Activated gamma-delta T cell treated with anti-CD3 and anti-CD28 coated beads, Interleukin-2, amount 50 U/mL, for 16 hours (primary cell): ENCODE data around the gene ZNF619.
A peak's percentile ranks its signal among the peaks of the same experiment; 100 is the strongest.

Experiments
- DNase-seq: peaks from one replicate; pipeline ENCODE4 v3.0.0-alpha.2; 2020; ENCODE audit warnings: low read depth

ZNF619 gene

DNA sequence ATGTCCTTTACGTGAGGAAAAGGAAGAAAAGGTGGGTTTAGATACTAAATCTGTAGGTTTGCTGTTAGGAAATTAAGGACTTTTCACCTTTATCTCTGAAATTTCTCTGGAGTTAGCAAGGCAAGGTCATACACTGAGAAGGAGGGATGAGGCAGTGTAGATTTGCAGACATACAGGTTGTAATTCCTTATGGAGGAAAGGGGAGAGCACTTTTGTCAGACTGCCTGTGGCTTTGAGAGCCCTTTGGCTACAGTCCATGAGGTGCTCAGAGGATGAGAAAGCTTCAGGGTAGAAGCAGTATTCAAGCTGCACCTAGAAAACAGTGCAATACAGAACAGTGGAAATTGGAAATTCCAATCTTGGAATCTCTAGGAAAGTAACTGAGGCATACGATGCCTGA is 11.5 kb upstream of the ZNF619 start:
- DNase-seq: no peak

DNA sequence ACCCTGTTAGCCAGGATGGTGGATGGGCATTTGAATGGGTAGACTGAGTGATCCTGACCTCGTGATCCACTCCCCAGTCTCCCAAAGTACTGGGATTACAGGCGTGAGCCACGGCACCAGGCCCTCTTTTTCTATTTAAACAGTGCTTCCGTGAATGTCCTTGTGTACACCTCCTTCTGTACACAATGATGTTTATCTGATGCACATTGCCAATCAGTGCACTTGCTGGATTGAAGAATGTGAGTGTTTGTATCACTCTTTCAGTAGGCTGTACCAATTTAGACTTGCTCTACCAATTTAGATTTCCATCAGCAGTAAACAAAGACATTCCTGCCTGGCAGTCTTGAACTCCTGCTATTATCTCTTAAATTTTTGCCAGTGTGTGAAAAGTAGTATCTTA is 8.9 kb upstream of the ZNF619 start:
- DNase-seq: no peak

GRCh38 chr3:40470701-40471100 is 6.2 kb upstream of the ZNF619 start:
- no peak for DNase-seq

DNA sequence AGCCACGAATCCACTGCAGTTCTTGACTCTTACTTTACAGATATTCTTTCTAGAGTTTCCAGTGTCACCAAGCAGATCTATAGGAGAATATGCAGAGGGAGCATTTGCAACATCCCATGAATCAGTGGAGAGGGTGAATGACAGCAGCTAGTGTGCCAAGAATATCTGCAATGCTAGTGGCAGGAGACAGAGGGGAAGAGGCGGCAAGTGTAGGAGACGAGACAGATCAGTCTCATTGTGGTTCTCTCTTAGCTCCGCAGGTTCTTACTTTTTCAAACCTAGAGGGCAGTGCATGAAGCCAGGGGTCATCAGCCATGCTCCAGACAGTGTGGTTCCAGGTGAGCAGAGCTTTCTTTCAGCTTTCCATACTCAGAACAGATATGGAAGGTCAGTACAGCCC is 744 bp downstream of the ZNF619 start:
- no peak for DNase-seq

DNA sequence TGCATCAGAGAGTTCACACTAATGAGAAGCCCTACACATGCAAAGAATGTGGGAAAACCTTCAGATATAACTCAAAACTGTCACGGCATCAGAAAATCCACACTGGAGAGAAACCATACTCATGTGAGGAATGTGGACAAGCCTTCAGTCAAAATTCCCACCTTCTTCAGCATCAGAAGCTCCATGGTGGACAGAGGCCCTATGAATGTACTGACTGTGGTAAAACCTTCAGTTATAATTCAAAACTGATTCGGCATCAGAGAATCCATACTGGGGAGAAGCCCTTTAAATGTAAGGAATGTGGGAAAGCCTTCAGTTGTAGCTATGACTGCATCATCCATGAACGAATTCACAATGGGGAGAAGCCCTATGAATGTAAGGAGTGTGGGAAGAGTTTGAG is 10.2 kb downstream of the ZNF619 start:
- DNase-seq: no peak

DNA sequence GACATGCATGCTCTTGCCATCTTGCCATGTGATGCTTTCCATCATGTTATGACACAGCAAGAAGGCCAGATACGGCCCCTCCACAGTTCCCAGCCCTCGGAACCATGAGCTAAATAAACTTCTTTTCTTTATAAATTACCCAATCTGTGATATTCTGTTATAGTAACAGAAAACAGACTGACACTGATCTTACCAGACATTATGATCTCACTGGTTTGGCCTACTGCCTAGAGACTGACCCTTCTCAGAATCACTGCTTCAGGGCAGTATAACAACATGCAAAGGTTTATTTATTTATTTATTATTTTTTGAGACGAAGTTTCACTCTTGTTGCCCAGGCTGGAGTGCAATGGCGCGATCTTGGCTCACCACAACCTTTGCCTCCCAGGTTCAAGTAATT is 14.0 kb downstream of the ZNF619 start:
- no peak for DNase-seq

GRCh38 chr3:40494698-40495097 is 17.8 kb downstream of the ZNF619 start:
- no peak for DNase-seq

DNA sequence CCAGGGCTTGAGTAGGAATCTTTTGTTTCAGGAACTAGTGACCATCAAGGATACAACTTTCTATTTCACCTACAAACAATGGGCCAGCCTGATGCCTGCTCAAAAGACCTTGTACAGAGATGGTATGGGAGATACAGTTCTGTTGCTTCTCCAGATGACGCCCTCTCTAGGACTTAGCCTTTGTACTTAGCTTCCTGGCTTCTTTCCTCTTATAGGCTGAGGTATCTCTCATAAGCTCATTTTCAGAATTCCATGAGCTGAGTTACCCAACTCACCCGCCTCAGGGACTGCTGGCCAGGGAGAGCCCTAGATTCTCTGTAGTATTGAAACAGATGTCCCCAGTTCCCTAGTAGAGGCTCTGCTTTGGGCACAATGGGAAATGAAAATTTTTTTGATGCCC is 20.4 kb downstream of the ZNF619 start:
- DNase-seq: no peak

DNA sequence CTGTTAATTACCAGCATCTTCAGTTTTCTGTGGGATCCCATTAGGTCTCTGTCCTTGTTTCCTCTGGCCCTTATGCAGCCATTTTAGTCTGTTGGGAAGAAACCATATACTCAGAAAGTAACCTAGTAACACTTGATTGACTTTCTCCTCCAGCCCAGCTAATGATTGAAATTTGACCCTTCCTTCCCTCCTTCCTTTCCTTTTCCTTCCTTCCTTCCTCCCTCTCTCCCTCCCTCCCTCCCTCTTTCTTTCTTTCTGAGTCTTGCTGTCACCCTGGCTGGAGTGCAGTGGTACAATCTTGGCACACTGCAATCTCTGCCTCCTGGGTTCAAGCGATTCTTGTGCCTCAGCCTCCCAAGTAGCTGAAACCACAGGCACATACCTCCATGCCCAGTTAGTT is 23.0 kb downstream of the ZNF619 start:
- DNase-seq: no peak

DNA sequence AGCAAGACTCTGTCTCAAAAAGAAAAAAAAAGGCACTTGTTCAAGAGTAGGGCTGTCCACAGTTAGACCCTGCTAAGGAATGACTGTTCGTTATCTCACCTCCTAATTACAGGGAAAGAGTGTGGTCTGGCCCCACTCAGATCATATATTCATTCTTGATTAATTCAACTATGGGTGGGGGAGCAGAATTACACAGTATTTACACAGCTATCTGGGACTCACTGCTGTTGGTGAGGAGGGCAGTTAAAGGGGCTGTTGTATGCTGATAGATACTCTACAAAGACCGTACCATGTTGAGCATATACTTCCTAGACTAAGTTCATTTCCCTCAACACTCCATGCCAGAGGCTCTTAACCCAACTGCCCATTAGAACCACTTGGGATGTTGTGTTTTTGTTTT is 25.1 kb downstream of the ZNF619 start:
- DNase-seq: no peak

- no peak for DNase-seq
Measured at GRCh38 chr3:40504636-40505430, 27.9 kb downstream of the ZNF619 start.

GRCh38 chr3:40505599-40506462 is 28.9 kb downstream of the ZNF619 start, which contains the start of gene ZNF620:
TSS of gene ZNF620 (plus strand) at chr3:40506039. CDS start at chr3:40506353, 314 bp downstream.
- peak; percentile 14 for DNase-seq

DNA sequence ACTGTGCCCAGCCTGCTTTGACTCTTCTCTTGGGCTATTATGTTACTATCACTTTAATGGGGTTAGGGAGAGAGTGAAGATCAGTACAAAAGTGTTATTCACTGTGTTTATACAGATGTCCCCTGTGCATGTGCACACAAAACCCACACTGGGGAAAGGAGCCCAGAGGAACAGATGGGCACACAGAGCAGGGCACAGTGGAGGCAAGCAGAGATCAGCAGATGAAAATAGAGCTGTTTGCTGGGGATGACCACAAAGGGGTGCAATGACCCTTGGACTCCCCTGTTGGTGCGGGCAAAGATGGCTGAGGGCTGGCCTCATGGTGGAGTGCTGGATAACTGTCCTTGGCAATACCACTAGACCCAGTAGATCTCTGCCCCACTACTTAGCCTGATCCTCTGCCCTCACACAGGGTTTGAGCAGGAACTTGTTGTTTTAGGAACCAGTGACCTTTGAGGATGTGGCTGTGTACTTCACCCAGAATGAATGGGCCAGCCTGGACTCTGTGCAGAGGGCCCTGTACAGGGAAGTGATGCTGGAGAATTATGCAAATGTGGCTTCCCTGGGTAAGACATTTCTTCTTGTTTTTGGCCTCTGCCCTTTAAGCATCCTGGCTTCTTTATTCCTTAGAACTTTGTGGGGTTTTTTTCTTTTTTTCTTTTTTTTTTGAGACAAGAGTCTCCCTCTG is 34.3 kb downstream of the ZNF619 start:
- DNase-seq: no peak

- no peak for DNase-seq
Measured at GRCh38 chr3:40516201-40516600, 39.3 kb downstream of the ZNF619 start.

DNA sequence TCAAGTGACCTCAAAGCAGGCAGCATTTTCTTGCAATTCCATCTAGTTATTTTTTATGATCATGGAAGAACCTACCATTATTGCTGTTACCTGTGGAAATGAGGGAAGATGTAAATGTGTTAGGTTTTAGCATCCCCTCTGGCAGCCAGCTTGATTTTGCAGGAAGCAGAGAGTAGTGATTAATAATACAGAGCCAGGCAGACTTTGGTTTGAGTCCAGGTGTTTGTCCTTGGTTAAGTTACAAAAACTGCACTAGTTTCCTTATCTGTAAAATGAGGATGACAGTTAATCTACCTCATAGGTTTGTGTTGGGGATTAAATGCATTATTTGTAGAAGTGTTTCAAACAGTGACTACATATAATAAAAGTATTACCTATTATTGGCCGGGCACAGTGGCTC is 41.1 kb downstream of the ZNF619 start:
- no peak for DNase-seq

GRCh38 chr3:40518848-40519247 is 41.9 kb downstream of the ZNF619 start:
- no peak for DNase-seq

DNA sequence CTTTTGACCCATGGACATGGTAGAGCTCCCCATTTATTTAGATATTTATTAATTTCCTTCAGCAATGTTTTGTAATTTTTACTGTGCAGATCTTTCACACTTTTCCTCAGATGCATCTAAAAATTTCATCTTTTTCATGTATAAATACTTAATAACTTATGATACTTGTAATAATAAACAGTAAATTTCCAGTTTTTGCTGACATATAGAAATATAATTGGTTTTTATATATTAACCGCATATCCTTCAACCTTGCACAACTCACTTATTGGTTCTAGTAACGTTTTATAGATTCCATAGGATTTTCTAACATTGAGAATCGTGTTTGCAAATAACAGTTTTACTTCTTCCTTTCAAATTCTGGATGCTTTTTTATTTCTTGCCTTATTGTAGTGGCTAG is 44.3 kb downstream of the ZNF619 start:
- DNase-seq: no peak

- DNase-seq: no peak
Measured at GRCh38 chr3:40523781-40524180, 46.9 kb downstream of the ZNF619 start.

DNA sequence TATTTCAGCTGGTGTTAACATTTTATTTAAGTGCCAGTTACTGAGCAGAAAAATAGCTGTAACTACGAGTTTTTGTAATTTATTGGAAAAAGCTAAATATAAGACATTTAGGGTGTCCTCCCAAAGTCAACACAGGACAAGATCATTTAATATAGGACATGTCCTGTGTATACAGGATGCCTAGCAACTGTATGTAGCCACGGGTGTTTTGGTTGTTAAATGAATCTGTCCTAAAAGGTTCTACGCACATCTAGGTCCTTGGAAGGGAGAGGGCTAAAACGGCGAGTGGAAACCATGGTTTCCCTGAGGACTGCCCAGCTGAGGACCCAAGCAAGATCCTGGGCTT is 47.3 kb downstream of the ZNF619 start:
- DNase-seq: no peak

DNA sequence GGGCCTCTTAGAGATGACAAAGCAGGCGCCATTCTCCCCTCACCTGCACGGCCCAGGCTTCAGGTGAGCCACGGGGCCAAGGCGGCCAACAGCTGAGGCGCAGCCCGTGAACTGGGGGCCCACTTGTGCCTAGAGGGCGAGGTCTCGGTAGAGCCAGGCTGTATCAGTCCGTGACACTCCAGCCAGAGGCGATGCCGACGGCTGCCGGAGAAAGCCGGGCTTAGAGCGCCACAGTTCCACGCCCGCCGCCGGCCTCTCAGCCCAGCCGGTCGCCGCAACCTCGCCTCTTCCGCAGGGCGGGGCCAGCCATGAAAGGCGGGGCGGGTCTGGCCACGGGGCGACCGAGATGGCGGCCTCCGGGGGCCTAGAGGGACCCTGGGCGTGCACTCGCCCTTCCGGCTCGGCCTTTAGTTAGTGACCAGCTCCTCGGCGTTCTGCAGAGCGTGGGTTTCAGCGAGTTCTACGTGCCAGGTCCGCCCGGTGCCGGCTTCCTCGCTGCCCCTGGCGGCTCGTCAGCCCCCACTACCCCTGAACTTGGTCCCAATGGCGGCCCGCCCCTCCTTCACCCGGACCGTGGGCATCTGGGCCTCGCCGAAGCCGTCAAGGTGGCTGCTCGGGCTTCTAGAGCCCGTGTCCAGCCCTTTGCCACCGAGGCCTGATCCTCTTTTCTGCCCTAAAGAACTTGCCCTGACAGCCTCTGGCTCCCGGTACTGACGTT is 47.8 kb downstream of the ZNF619 start, which contains the start of gene ZNF621:
ZNF621 (plus strand) TSS at position 393 of the 718 bp plus-strand sequence. CDS start 881 bp downstream, outside the sequence.
- DNase-seq: peak; percentile 77

DNA sequence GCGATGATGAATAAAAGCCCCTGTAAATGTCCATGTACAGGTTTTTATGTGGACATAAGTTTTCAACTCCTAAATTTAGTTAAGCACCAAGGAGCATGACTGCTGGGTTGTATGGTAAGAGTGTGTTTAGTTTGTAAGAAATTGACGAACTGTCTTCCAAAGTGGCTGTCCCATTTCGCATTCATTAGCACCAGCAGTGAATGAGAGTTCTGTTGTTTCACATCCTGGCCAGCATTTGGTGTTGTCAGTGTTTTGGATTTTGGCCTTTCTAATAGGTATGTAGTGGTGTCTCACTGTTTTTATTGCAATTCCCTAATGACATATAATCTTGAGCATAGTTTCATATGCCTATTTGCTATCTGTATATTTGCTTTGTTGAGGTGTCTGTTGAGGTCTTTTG is 51.5 kb downstream of the ZNF619 start:
- no peak for DNase-seq

GRCh38 chr3:40532252-40532651 is 55.3 kb downstream of the ZNF619 start:
- no peak for DNase-seq
